Activated naive CD8-positive, alpha-beta T cell treated with anti-CD3 and anti-CD28 coated beads, Interleukin-2, amount 50 U/mL, for 24 hours (primary cell): ENCODE data around the gene CEACAM18.
A peak's percentile ranks its signal among the peaks of the same experiment; 100 is the strongest.
"Not testable (repeated sequence)": the region's sequence is repeated elsewhere in the genome, so short reads cannot be mapped to it uniquely, and the experiment has no call there.

ENCODE experiments used
- ATAC-seq: fragments of 150-1000 bp; cut with Tn5 transposase; one replicate; pipeline ENCODE4 v1.10.0; 2021
- DNase-seq: peaks from one replicate; pipeline ENCODE4 v3.0.0; 2021
- H3K27ac Mint-ChIP-seq: one replicate; pipeline ENCODE4 v1.8.0; 2021; ENCODE audit warnings: mild to moderate bottlenecking, mixed read lengths
- H3K27me3 Mint-ChIP-seq: one replicate; pipeline ENCODE4 v1.8.0; 2021; ENCODE audit warnings: mixed read lengths
- H3K36me3 Mint-ChIP-seq: one replicate; pipeline ENCODE4 v1.8.0; 2021; ENCODE audit warnings: low read depth, mixed read lengths
- H3K4me1 Mint-ChIP-seq: one replicate; pipeline ENCODE4 v1.8.0; 2021; ENCODE audit warnings: mixed read lengths
- H3K4me3 Mint-ChIP-seq: one replicate; pipeline ENCODE4 v1.8.0; 2021; ENCODE audit warnings: mild to moderate bottlenecking, moderate library complexity, mixed read lengths
- H3K9me3 Mint-ChIP-seq: one replicate; pipeline ENCODE4 v1.8.0; 2021; ENCODE audit warnings: mixed read lengths

Gene CEACAM18

DNA sequence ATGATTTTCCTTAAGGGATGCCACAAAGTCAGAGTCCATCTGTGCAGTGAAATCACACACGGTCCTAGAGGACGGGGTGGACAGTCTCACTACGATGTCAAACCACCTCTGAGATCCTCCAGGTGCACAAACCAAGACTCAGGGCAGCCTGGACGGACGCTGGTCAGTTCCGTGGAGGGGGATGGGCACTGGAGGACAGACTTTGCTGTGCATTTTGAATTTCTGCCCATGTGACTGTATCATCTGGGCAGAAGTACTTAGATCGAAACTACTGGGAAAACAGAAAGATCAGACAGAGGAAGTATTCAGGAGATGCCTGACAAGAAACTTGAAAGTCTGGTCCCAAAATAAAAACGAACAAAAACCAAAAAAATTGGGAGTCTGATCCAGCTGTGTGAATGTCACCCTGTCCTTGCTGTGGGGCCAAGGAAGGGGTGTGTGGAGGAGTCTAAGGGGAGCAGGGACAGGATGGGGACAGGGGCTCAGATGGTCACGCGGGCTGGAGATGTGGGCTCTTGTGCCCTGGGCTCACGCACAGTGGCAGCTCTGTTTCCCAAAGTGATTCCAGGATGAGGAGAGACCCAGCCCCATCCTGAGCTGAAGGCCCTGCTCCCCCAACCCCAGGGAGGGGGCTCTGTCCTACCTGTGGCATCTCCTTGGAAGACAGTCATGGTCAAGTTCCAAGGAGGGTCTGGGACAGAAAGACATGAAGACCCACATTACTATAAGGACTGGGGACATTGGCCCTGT is 21.6 kb upstream of the CEACAM18 start:
- Mint-ChIP-seq H3K27me3 (peaks cover 15% of the 10 kb centered on the region), H3K36me3 (no peaks in the 10 kb centered on the region), H3K27ac (no peak overlapping the region), H3K9me3 (no peaks in the 10 kb centered on the region), H3K4me3 (no peak overlapping the region), H3K4me1 (peaks cover 7% of the 10 kb centered on the region)
- ATAC-seq (no peak), DNase-seq (no peak)

DNA sequence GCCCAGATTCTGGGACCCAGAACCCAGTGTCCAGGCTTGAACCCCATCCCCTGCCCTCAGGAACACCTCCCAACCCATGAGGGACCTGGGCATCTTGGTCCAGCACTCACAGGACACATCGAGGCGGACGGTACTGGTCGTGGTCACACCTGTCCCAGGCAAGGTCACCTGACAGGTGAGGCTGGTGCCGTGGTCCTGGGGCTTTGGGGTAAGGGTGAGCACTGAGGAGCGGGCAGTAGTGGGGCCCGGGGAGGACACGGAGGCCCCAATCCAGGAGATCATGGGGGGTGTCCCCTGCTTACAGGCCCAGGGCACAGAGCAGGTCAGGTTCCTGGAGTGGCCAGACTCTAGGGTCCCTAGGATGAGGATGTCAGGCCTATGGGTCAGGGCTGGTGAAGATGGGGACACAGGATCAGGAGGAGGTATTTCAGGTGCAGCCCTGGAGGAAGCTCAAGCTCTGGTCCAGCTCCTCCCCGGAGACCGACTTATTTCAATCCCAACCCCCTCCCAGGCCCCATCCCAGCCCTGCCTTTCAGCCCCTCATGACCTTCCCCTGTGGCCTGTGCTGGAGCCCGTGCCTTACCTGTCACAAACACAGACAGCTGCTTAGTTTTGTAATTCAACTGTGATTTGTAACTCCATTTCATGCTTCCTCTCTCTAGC is 20.9 kb upstream of the CEACAM18 start:
- no peak for DNase-seq

DNA sequence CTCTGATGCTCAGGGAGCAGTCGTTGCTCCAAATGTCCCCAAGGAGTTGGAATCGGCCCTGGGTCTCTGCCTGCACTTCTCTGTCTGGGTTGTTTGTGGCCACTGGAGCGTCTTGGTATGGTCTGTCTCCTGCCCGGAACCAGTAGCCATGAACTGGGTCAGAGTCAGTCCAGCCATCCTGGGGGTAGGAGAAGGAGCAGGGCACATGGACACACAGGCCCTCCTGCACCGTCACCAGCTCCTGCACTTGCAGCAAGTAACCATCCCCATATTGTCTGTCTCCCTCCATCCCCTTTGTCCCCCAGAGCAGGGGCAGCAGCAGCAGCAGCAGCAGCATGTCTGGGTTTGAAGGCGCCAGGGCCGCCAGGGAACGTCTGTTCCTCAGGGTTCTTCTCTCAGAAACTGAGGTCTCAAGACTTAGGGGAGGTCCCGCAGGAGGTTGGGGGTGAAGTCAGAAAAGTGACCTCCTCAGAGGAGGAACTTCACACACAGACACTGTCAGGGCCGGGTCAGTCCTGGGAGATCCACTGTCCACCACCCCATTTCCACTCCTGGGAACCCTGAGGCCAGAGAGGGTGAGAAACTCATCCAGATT is 20.2 kb upstream of the CEACAM18 start, which contains the start of gene SIGLEC8:
SIGLEC8 (minus strand) TSS at position 404 of the 595 bp plus-strand sequence; CDS start at position 337, 67 bp downstream.
- ATAC-seq (no peak), DNase-seq (no peak)
- no peak within 1 kb of the TSS for H3K4me3 Mint-ChIP-seq
- H3K27me3 Mint-ChIP-seq, result peaks cover 19% of the 10 kb centered on the region
- H3K36me3 Mint-ChIP-seq, result no peaks in the 10 kb centered on the region
- H3K4me1 Mint-ChIP-seq, result peaks cover 11% of the 10 kb centered on the region
- H3K27ac Mint-ChIP-seq, result no peak within 1 kb of the TSS
- no peaks in the 10 kb centered on the region for H3K9me3 Mint-ChIP-seq

More for the DNA sequence above, 20.9 kb upstream of the CEACAM18 start:
- no peaks in the 10 kb centered on the region for H3K9me3 Mint-ChIP-seq
- peaks cover 7% of the 10 kb centered on the region for H3K4me1 Mint-ChIP-seq
- no peak for ATAC-seq
- peaks cover 15% of the 10 kb centered on the region for H3K27me3 Mint-ChIP-seq
- H3K27ac Mint-ChIP-seq, result no peak overlapping the region
- H3K4me3 Mint-ChIP-seq, result no peak overlapping the region
- H3K36me3 Mint-ChIP-seq, result no peaks in the 10 kb centered on the region

DNA sequence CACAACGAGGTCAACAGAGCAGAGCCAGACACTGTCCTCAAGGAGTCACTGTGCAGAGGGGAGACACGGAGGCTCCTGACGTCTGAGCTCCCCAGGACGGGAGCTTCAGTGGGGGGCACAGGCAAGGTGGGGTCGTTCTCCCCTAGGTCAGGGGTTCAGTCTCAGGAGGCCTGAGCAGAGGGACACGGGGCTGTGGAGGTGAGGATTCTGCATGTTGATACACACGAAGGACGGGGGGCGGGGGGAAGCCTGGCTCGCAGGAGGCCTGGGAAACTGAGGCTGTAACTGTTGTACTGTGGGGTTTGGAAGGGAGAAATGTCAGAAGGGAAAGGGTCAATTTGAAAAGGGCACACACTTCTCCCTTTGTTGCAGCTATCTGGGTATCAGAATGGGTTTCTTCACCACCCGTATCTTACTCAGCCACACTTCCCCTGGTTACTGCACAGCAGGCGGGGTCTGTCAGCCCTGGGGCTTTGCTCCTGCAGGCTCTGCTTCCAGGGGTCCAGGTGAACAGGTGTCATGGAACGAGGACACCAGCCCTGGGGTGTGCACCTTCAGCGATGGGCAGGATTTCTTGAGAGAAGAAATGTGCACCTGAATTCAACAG is 19.3 kb upstream of the CEACAM18 start:
- H3K4me3 Mint-ChIP-seq, result no peak overlapping the region
- no peaks in the 10 kb centered on the region for H3K36me3 Mint-ChIP-seq
- ATAC-seq (no peak), DNase-seq (no peak)
- H3K4me1 Mint-ChIP-seq, result peaks cover 16% of the 10 kb centered on the region
- H3K9me3 Mint-ChIP-seq, result no peaks in the 10 kb centered on the region
- no peak overlapping the region for H3K27ac Mint-ChIP-seq
- peaks cover 20% of the 10 kb centered on the region for H3K27me3 Mint-ChIP-seq

DNA sequence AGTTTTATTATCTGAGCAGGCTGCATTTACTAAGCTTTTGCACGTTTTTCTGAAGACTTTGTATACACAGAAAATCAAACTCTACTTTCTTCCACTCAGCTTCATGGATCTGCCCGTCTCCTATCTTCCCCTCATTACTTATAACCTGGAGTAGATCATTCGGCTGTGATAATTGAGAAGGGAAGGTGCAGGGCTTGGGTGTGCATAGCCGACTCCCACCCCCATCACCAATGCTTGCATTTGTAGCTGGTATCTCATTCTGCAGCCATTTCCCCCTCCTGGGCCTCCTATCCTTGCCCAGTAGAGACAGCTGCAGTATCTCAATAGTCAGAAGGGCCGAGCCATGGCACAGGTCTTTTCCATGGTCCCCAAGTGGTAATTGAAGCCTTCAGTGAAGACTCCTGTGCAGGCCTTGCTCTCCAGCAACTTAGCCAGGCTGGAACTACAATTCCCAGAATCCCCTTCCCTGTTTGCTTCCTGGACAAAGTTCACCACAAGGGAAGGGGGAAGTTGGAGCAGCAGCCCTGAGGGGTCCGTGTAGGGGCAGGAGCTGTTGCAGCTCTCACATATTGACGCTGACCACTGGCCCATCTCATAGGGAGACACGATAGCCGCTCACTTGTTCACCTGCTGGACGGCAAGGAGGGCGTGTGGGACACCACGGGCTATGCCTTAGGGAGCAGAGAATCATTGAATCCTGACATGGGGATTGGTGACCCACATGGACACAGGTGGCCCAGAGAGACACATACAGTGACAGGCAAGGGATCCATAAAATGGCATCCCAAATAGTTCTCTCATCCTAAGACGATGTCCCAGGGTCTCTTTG is 18.0 kb upstream of the CEACAM18 start:
- no peak overlapping the region for H3K4me3 Mint-ChIP-seq
- peaks cover 29% of the 10 kb centered on the region for H3K27me3 Mint-ChIP-seq

DNA sequence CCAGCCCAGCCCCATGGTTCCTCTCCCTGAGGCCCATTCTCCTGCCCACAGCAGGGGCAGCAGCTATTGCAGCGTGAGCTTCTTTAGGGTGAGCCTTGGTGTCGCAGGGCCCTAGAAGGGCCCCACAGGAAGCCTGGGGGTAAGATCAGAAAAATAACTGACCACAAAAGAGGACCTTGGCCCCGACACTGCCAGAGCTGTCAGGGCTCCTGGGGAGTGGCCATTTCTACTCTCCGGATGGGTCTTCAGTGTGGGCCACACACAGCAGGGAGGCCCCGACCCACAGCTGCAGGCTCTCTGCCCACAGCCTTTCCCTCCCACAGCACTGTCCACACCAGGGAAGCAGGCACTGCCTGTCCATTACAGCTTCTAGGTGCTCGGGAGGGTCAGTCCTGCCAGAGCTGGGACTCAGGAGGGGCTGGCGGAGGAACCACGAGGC is 16.6 kb upstream of the CEACAM18 start:
- no peak for ATAC-seq
- H3K27ac Mint-ChIP-seq, result no peak overlapping the region
- H3K36me3 Mint-ChIP-seq, result no peaks in the 10 kb centered on the region
- H3K27me3 Mint-ChIP-seq, result peaks cover 35% of the 10 kb centered on the region
- DNase-seq, result no peak
- no peak overlapping the region for H3K4me3 Mint-ChIP-seq
- peaks cover 31% of the 10 kb centered on the region for H3K4me1 Mint-ChIP-seq
- no peaks in the 10 kb centered on the region for H3K9me3 Mint-ChIP-seq

More for the DNA sequence above, 18.0 kb upstream of the CEACAM18 start:
- no peak for DNase-seq
- Mint-ChIP-seq H3K9me3 (no peaks in the 10 kb centered on the region), H3K4me1 (peaks cover 20% of the 10 kb centered on the region), H3K36me3 (no peaks in the 10 kb centered on the region), H3K27ac (no peak overlapping the region)
- ATAC-seq, result no peak

DNA sequence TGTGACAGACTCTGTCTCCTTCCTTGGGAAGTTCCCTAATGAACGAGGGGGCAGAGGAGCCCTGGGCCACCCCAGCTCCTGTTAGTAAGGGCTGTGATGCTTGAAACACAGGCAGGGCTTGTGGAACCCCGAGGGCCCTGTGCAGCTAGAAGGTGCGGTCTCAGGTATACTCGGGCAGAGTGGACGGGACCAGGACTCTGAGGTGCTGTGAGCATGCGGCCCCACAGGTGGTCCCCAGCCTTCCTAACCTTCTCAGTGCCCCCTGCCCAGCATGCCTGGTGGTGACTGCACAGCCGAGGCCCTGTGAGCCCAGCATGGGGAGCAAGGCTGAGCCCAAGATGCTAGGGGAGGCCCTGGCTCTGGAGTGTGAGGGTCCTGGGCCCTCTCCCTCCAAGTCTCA is 16.1 kb upstream of the CEACAM18 start:
- no peak overlapping the region for H3K4me3 Mint-ChIP-seq
- ATAC-seq (no peak), DNase-seq (no peak)
- H3K9me3 Mint-ChIP-seq, result no peaks in the 10 kb centered on the region
- peaks cover 39% of the 10 kb centered on the region for H3K27me3 Mint-ChIP-seq
- peaks cover 34% of the 10 kb centered on the region for H3K4me1 Mint-ChIP-seq
- H3K36me3 Mint-ChIP-seq, result no peaks in the 10 kb centered on the region
- no peak overlapping the region for H3K27ac Mint-ChIP-seq

DNA sequence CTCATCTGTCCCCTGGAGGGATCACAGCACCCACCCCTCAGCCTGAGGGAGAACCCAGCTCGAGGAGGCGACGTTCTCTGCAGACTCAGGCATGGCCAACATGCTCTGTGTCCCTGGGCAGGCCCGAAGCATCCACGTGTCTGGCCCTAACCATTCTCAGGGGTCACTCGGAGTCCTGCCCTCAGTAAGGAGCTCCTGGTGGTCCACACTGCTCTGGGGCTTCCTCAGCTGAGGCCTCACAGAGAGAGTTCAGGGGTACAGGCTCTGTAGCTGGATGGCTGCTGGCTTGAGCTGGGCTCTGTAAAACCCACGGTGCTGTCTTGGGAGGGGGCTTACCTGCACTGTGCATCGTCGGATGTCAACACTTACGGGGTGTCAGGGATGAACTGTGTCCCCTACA is 15.7 kb upstream of the CEACAM18 start:
- Mint-ChIP-seq H3K9me3 (no peaks in the 10 kb centered on the region), H3K36me3 (no peaks in the 10 kb centered on the region), H3K4me3 (no peak overlapping the region), H3K4me1 (peaks cover 37% of the 10 kb centered on the region), H3K27ac (no peak overlapping the region), H3K27me3 (peaks cover 43% of the 10 kb centered on the region)
- ATAC-seq (no peak), DNase-seq (no peak)

DNA sequence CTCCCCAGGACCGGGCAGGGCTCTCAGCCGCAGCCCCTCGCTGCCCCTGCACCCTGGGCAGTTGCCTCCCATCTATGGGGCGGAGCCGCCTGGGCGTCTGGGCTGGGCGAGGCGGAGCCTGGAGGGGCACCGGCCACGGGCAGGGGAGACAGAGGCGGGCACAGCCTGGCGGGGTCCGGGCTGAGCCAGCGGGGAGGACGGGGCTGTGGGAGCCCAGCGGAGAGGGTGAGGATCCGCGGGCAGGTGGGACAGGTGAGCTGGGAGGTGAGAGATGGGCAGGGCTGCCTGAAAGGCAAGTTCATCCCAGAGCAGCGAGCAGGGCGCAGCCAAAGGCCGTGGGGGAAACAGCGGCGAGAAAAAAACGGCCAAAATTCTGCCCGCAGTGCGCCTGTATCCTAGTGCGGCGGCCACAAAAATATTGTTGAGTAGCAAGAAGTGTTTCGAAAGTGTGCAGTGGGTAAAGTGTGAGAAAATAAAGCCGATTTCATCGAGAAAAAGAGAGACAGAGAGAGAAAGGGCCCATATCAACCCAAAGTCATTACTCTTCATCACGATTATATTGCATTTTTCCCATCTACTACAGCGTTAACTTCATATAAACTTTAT is 14.3 kb upstream of the CEACAM18 start:
- H3K4me3 Mint-ChIP-seq, result not testable (repeated sequence)

DNA sequence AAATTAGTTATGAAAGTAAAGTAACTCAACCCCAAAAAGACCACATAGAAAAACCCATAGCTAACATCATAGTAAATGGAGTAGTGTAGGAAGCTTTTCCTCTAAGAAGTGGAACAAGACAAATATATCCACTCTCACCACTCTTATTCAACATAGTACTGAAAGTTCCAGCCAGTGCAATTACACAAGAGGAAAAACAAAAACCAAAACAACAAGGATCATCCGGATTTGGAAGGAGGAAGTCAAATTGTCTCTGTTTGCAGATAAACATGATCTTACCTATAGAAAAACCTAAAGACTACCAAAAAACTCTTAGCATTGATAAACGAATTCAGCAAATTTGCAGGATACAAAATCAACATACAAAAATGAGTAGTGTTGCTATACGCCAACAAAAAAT is 11.6 kb upstream of the CEACAM18 start:
- Mint-ChIP-seq H3K27ac (no peak overlapping the region), H3K27me3 (peaks cover 43% of the 10 kb centered on the region), H3K9me3 (no peaks in the 10 kb centered on the region), H3K4me1 (peaks cover 40% of the 10 kb centered on the region), H3K4me3 (no peak overlapping the region), H3K36me3 (no peaks in the 10 kb centered on the region)
- ATAC-seq (no peak), DNase-seq (no peak)

More for the DNA sequence above, 14.3 kb upstream of the CEACAM18 start:
- DNase-seq, H3K36me3 Mint-ChIP-seq, H3K27ac Mint-ChIP-seq, H3K9me3 Mint-ChIP-seq: not testable (repeated sequence)
- ATAC-seq, result peak; percentile 26
- peaks cover 48% of the 10 kb centered on the region for H3K27me3 Mint-ChIP-seq
- peaks cover 42% of the 10 kb centered on the region for H3K4me1 Mint-ChIP-seq

DNA sequence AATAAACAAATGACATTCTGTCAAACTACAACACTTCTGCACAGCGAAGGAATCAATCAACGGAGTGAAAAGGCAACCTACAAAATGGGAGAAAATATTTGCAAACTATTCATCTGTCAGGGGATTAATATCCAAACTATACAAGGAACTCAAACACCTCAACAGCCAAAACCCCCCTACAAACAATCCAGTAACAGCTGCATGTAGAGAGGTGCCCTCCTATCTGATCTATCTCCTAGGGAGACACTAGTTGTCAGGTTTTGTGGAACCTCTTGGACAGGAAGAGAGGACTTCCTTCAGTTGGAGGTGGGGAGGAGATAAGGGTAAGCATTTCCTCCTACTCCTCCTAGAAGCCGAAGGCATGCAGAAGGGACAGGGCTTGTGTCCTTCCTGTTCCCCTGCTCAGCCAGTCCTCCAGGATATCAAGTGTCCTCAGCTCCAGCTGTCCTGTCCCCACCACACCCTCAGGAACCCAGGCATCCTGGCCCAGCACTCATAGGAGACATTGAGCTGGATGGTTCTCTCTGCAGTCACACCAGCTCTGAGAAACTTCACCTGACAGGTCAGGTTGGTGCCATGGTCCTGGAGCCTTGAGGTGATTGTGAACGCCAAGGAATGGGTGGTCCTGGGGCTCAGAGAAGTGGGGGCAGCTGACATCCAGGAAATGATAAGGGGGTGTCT is 10.3 kb upstream of the CEACAM18 start:
- peaks cover 48% of the 10 kb centered on the region for H3K4me1 Mint-ChIP-seq
- DNase-seq (no peak), ATAC-seq (no peak)
- H3K9me3 Mint-ChIP-seq, result no peaks in the 10 kb centered on the region
- no peak overlapping the region for H3K4me3 Mint-ChIP-seq
- H3K36me3 Mint-ChIP-seq, result no peaks in the 10 kb centered on the region
- peaks cover 40% of the 10 kb centered on the region for H3K27me3 Mint-ChIP-seq
- no peak overlapping the region for H3K27ac Mint-ChIP-seq

DNA sequence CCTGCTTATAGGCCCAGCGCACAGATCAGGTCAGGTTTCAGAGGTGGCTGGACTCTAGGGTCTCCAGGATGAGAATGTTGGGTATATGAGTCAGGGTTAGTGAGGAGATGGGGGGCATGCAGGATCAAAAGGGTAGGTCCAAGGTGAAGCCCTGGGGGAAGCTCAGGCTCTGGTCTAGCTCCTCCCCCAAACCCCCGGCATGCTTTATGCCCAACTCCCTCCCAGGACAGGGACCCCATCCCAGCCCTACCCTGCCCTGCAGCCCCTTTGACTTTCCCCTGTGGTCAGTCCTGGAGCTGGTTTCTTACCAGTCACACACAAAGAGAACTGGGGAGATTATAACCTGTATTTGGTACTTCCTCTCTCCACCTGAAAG is 9.8 kb upstream of the CEACAM18 start:
- H3K36me3 Mint-ChIP-seq, result no peaks in the 10 kb centered on the region
- ATAC-seq (no peak), DNase-seq (no peak)
- H3K27me3 Mint-ChIP-seq, result peaks cover 35% of the 10 kb centered on the region
- H3K27ac Mint-ChIP-seq, result no peak overlapping the region
- no peaks in the 10 kb centered on the region for H3K9me3 Mint-ChIP-seq
- peaks cover 47% of the 10 kb centered on the region for H3K4me1 Mint-ChIP-seq
- no peak overlapping the region for H3K4me3 Mint-ChIP-seq

DNA sequence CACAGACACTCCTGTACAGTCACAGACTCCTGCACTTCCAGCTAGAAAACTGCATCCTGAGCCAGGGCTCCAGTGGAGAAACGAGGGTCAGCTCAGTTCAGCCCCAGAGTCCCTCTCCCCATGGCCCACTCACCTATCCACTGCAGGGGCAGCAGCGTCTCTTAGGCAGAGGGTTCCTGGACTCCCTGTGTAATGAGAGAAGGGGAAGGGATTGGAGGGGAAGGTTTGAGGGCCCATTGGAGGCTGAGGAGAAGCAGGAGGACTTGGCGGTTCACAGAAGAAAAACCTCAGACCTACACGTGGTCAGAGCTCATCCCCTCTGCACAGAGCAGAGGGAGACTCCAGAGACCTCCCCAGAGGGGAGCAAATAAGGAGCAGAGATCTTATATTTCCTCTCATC is 9.2 kb upstream of the CEACAM18 start:
- Mint-ChIP-seq H3K4me1 (peaks cover 46% of the 10 kb centered on the region), H3K4me3 (no peak overlapping the region), H3K27me3 (peaks cover 32% of the 10 kb centered on the region), H3K27ac (no peak overlapping the region), H3K9me3 (no peaks in the 10 kb centered on the region), H3K36me3 (no peaks in the 10 kb centered on the region)
- ATAC-seq (no peak), DNase-seq (no peak)
